AG04449 (cell line): ENCODE data around the gene REXO4.

ENCODE experiments used
- CTCF ChIA-PET: fragments of 350-600 bp; formaldehyde crosslinking; extraction: SDS; loops from one replicate; lab custom pipeline; 2021; ENCODE audit warnings: antibody characterized with exemption; lab: Yijun Ruan, JAX
- POLR2A ChIA-PET: fragments of 400-600, 350-600 bp; formaldehyde crosslinking; extraction: SDS; loops from one replicate; lab custom pipeline; 2020; ENCODE audit warnings: antibody characterized with exemption, inconsistent platforms; lab: Yijun Ruan, JAX
- DNase-seq: peaks from one replicate; pipeline ENCODE4 v3.0.0-alpha.2; 2010; ENCODE audit warnings: low read depth, low spot score
- H3K4me3 ChIP-seq: 2 replicates; pipeline ENCODE4 v1.5.1; 2011; ENCODE audit warnings: low read depth, mild to moderate bottlenecking, control low read depth, low read length
- TF ChIP-seq, protein P1 (sequence below): IDR thresholded peaks from one replicate; pipeline ENCODE4 v1.5.1; 2011; ENCODE audit warnings: mild to moderate bottlenecking, moderate library complexity, low read length, control low read depth, inconsistent platforms; ENCODE audit not compliant: insufficient read depth; ENCODE audit errors: missing control alignments

REXO4 gene, protein sequence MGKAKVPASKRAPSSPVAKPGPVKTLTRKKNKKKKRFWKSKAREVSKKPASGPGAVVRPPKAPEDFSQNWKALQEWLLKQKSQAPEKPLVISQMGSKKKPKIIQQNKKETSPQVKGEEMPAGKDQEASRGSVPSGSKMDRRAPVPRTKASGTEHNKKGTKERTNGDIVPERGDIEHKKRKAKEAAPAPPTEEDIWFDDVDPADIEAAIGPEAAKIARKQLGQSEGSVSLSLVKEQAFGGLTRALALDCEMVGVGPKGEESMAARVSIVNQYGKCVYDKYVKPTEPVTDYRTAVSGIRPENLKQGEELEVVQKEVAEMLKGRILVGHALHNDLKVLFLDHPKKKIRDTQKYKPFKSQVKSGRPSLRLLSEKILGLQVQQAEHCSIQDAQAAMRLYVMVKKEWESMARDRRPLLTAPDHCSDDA

DNA sequence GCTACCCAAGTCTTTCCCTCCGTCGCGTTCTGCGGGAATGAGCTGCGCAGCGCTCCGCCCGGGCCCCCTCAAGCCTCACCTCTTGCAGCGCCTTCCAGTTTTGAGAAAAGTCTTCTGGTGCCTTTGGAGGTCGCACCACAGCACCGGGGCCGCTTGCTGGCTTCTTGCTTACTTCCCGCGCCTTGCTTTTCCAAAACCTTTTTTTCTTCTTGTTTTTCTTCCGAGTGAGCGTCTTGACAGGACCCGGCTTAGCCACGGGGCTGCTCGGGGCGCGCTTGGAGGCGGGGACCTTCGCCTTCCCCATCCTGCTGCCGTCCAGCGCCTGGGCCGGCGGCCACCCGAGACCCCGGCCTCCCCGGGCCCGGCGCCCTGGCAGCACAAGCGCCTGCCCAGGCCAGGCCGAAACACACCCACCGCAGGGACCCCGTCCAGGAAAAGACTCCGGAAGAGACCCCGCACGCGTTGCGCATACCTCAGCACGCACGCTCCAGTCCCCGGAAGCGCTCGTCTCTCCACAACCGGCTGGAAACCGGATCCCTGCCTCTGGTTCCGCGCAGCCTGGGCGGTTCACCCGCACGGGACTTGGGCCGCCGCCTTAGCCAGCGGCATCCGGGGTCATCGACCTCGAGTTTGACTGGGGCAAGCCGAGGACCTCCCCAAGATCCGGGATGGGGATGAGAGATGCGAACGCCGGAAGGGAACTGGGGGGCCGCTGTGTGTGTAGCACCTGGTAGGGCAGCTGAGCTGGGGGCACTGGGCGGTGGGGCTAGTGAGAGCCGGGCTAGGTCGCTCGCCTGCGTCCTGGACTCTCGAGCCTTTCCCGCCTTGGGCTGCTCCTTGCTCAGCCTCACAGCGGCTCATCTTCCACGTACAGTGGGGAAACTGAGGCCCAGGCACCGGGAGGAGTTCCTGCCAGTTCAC is at the start of gene REXO4:
Gene REXO4, minus strand, starts transcription at position 470 of the 921 bp plus-strand sequence. Its CDS starts 166 bp downstream, at position 304.
- ChIA-PET POLR2A (interaction anchor here (0.6 to 1.3 kb wide), 2 partner anchors 26 to 61 kb away, joined by 3 to 4 read pairs; no protein-coding TSS in a partner anchor), CTCF (interaction anchor here (1.0 to 3.4 kb wide), 4 partner anchors 13 to 39 kb away, joined by 3 to 31 read pairs (median 4); no protein-coding TSS in a partner anchor)
- peak; percentile 24 for DNase-seq
- TF ChIP-seq, protein P1, sequence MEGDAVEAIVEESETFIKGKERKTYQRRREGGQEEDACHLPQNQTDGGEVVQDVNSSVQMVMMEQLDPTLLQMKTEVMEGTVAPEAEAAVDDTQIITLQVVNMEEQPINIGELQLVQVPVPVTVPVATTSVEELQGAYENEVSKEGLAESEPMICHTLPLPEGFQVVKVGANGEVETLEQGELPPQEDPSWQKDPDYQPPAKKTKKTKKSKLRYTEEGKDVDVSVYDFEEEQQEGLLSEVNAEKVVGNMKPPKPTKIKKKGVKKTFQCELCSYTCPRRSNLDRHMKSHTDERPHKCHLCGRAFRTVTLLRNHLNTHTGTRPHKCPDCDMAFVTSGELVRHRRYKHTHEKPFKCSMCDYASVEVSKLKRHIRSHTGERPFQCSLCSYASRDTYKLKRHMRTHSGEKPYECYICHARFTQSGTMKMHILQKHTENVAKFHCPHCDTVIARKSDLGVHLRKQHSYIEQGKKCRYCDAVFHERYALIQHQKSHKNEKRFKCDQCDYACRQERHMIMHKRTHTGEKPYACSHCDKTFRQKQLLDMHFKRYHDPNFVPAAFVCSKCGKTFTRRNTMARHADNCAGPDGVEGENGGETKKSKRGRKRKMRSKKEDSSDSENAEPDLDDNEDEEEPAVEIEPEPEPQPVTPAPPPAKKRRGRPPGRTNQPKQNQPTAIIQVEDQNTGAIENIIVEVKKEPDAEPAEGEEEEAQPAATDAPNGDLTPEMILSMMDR = no peak
- peak within 1 kb of the TSS; percentile 86 for H3K4me3 ChIP-seq

DNA sequence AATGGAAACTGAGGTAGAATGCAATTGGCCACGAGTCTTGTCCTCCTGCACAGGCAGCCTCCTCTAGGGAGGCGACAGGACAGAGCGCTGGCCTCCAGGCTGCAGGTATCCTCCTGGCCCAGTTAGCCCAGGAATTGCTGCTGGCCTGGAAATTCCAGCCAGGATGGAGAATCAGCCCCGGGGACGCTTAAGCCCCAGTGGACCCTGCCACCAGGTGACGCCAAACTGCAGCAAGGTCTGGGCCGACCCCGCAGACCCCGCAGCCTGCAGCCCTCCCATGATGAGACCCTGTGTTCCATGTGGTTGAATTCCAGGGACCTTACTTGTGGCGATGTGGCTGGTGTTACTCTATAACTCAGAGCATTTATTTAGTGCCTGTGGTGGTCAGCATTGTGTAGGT is 49.3 kb upstream of the REXO4 start:
- DNase-seq = no peak
- no peak overlapping the region for H3K4me3 ChIP-seq
- ChIA-PET CTCF (interaction anchor here (1.0 kb wide), 1 partner anchor 11 kb away, joined by 4 read pairs; no protein-coding TSS in a partner anchor), POLR2A (no interaction called here)
- TF ChIP-seq, protein P1 = no peak

DNA sequence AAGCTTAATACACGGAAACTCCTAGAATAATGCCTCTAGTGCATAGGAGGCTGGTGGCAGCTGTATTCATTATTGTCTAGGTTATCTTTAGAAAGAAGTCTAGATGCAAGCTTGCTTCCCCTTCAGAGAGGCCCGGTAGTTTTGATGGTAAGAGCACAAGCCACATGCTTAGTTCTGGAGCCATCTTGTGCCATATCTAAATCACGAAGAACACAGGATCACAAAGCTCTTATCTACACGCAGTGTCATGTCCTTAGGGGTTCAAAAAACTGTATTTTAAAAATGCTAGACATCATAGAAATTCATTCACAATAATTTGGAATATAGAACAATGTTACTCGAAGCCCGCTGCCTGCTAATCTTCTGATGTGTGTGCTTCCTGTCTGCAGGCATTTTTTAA is 48.2 kb upstream of the REXO4 start:
- POLR2A ChIA-PET = no interaction called here
- DNase-seq = no peak
- TF ChIP-seq, protein P1 = no peak
- CTCF ChIA-PET = no interaction called here
- H3K4me3 ChIP-seq = no peak overlapping the region

DNA sequence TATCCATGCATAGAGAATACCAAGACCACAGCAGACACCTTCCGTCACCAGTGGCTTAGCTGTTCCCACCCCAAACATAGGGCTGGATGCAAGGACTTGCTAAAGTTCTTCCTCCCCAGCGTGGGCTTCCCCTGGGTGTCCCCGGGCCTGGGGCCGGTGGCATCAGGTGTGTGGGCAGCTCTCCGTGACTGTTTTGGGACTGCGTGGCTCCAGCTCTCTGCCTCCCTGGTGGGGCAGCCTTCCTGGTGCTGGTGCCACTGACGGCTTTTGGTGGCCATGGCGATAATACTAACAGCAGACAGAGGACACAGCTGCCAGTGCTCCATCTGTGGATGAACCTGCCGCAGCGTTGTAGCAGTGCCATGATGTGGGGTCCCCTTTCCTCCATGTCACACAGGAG is 46.8 kb upstream of the REXO4 start:
- H3K4me3 ChIP-seq = no peak overlapping the region
- POLR2A ChIA-PET = no interaction called here
- no peak for DNase-seq
- TF ChIP-seq, protein P1 = no peak
- CTCF ChIA-PET = interaction anchor here (1.1 kb wide), 1 partner anchor 22 kb away, joined by 3 read pairs; no protein-coding TSS in a partner anchor

DNA sequence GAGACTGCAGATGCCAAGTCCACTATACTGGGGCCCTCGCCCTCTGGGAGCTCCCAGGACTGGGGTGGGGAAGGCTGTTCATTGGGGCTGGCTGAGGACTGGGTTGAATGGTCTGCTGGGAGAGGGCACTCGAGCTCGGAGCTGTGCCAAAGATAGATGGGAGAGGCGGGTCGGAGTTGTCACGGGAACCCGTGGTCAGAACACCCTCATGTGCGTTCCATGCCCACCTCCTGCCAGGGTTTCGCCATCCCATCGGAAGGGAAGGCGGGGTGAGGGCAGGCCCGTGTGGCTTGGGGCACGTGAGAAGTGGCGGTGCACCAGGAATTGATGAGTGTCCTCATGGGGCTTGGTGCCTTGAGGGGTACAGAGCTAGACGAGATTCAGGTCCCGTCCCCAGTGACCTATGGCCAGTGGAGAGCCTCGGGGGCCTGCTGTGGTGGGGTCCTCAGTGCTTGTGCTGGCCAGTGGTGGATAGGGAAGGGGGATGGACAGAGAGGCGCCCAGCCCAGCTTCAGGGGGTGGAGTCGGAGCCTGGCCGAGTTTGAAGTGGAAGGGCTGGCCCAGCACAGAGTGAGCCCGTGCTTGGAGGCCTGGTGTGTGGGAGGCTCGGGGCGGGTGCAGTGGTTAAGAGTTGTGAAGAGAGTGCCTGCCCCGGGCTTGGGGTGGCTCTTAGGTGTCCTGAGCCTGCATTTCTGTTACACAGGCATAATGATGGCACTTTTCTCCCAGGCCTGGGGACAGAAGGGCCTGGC is 46.2 kb upstream of the REXO4 start:
- DNase-seq = no peak
- no peak overlapping the region for H3K4me3 ChIP-seq
- TF ChIP-seq, protein P1 = no peak
- POLR2A ChIA-PET = interaction anchor here (0.5 kb wide), 1 partner anchor 55 kb away, joined by 3 read pairs; no protein-coding TSS in a partner anchor
- CTCF ChIA-PET = interaction anchor here (1.1 kb wide), 1 partner anchor 22 kb away, joined by 3 read pairs; no protein-coding TSS in a partner anchor
